B cell (primary cell): ENCODE measurements around the gene POC1B. TPM values are rescaled to one million over a fixed set of nuclear protein-coding genes. Genes with fewer than 3 reads are reported as not detected.
A peak's percentile ranks its signal among the peaks of the same experiment; 100 is the strongest.

Experiments used
- ATAC-seq: fragments of 200-7000 bp; cut with Tn5 transposase; one replicate; pipeline ENCODE4 v1.10.0; 2021; ENCODE audit warnings: low read depth, mild to moderate bottlenecking, moderate number of reproducible peaks, moderate library complexity
- CTCF ChIA-PET: fragments of 350-600 bp; sonication (Branson Sonifier 250); formaldehyde crosslinking; loops from one replicate; lab custom pipeline; 2021; ENCODE audit warnings: antibody characterized with exemption, inconsistent platforms; lab: Charles Lee
- POLR2A ChIA-PET: fragments of 350-600 bp; sonication (Branson Sonifier 250); formaldehyde crosslinking; loops from one replicate; lab custom pipeline; 2021; ENCODE audit warnings: antibody characterized with exemption; lab: Charles Lee
- DNase-seq: peaks from one replicate; pipeline ENCODE4 v3.0.0; 2013
- H2AFZ ChIP-seq: 2 replicates; pipeline ENCODE4 v1.6.1; 2012; ENCODE audit warnings: mild to moderate bottlenecking, low read depth, low read length; ENCODE audit not compliant: insufficient read depth, poor library complexity, severe bottlenecking
- H3K27ac ChIP-seq, 2 donors: 1 replicate in 1 of 2; 2 replicates in 1 of 2; pipeline ENCODE4 v1.5.1; 2012 to 2013; ENCODE audit warnings: low read length in 2 of 2, mild to moderate bottlenecking in 2 of 2, moderate library complexity in 1 of 2
- H3K27me3 ChIP-seq, 4 experiments: fragments of 200-600 bp in 1 of 4; sonication (generic) in 1 of 4; replicated peaks in 1 of 4; 1 replicate in 2 of 4; 2 replicates in 2 of 4; pipeline versions ENCODE4 v1.6.1 to v1.7.0; 2013 to 2016; ENCODE audit warnings: low read length in 3 of 4, mild to moderate bottlenecking in 2 of 4, mixed read lengths in 1 of 4, moderate library complexity in 1 of 4; ENCODE audit not compliant: insufficient read depth in 4 of 4, control insufficient read depth in 3 of 4; ENCODE audit errors: control extremely low read depth in 1 of 4
- H3K36me3 ChIP-seq, 2 experiments: replicated peaks in 1 of 2; 1 replicate in 1 of 2; 2 replicates in 1 of 2; pipeline versions ENCODE4 v1.6.1 to v1.7.1; 2013; ENCODE audit warnings: low read length in 1 of 2; ENCODE audit not compliant: insufficient read depth in 2 of 2, control insufficient read depth in 1 of 2; ENCODE audit errors: control extremely low read depth in 1 of 2, extremely low read depth in 1 of 2
- H3K4me1 ChIP-seq, 2 donors: fragments of 200-600 bp in 1 of 2; sonication (generic) in 1 of 2; 1 replicate in 1 of 2; 2 replicates in 1 of 2; pipeline versions ENCODE4 v1.5.1 to v1.6.1; 2013 to 2017; ENCODE audit warnings: low read length in 2 of 2; ENCODE audit not compliant: control insufficient read depth in 2 of 2, insufficient read depth in 2 of 2
- H3K4me2 ChIP-seq: replicated peaks from 2 replicates; pipeline ENCODE3; 2012; ENCODE audit warnings: mild to moderate bottlenecking, low read depth, low read length; ENCODE audit not compliant: poor library complexity, severe bottlenecking
- H3K4me3 ChIP-seq, 5 experiments: fragments of 200-600 bp in 1 of 5; sonication (generic) in 1 of 5; 1 replicate in 3 of 5; 2 replicates in 2 of 5; pipeline versions ENCODE4 v1.5.1 to v1.7.0; 2011 to 2016; ENCODE audit warnings: low read length in 4 of 5, mild to moderate bottlenecking in 4 of 5, low read depth in 2 of 5, control low read depth in 1 of 5, moderate library complexity in 1 of 5; ENCODE audit not compliant: insufficient read depth in 1 of 5; ENCODE audit errors: control extremely low read depth in 1 of 5, extremely low read depth in 1 of 5
- H3K79me2 ChIP-seq: fragments of 200-600 bp; sonication (generic); one replicate; pipeline ENCODE4 v1.6.0; 2016; ENCODE audit warnings: low read length; ENCODE audit not compliant: control insufficient read depth, insufficient read depth
- H3K9ac ChIP-seq: fragments of 200-600 bp; sonication (generic); 2 replicates; pipeline ENCODE4 v1.6.1; 2017; ENCODE audit warnings: mild to moderate bottlenecking, low read length, moderate library complexity
- H3K9me3 ChIP-seq, 3 donors: one replicate each; pipeline versions ENCODE4 v1.6.1 to v1.7.1; 2013; ENCODE audit warnings: low read length in 2 of 3; ENCODE audit not compliant: control insufficient read depth in 2 of 3, insufficient read depth in 1 of 3; ENCODE audit errors: control extremely low read depth in 1 of 3
- H4K20me1 ChIP-seq: 2 replicates; pipeline ENCODE4 v1.6.0; 2012; ENCODE audit warnings: mild to moderate bottlenecking, low read length; ENCODE audit not compliant: insufficient read depth, control insufficient read depth, poor library complexity, severe bottlenecking
- H3K27ac Mint-ChIP-seq: one replicate; pipeline ENCODE4 v1.8.0; 2021; ENCODE audit warnings: mixed read lengths
- H3K27me3 Mint-ChIP-seq: one replicate; pipeline ENCODE4 v1.8.0; 2021; ENCODE audit warnings: mixed read lengths
- H3K4me1 Mint-ChIP-seq: one replicate; pipeline ENCODE4 v1.8.0; 2021; ENCODE audit warnings: mixed read lengths
- H3K4me3 Mint-ChIP-seq: one replicate; pipeline ENCODE4 v1.8.0; 2021; ENCODE audit warnings: mixed read lengths
- H3K9me3 Mint-ChIP-seq: one replicate; pipeline ENCODE4 v1.8.0; 2022; ENCODE audit warnings: mixed read lengths; ENCODE audit not compliant: insufficient read depth
- EZH2 ChIP-seq: IDR thresholded peaks from 2 replicates; pipeline ENCODE4 v1.6.1; 2012; ENCODE audit warnings: borderline replicate concordance, low read depth, mild to moderate bottlenecking, moderate library complexity, low read length; ENCODE audit not compliant: insufficient read depth, poor library complexity, severe bottlenecking
- WGBS: methylation state at CpG from one replicate; pipeline ENCODE4 v1.1.5; 2013; ENCODE audit warnings: missing lambda C conversion rate; ENCODE audit not compliant: insufficient coverage; 5-methylcytosine and 5-hydroxymethylcytosine counted together
- intact Hi-C: fragments of 100-400 bp; cut with micrococcal nuclease; formaldehyde crosslinking; loops from one replicate; pipeline ENCODE4 v1.10.0; 2022
- polyA plus RNA-seq: library from polyadenylated mRNA; depleted of rRNA; stranded (reverse); fragments of >200 nt; gene quantifications from 2 replicates; pipeline ENCODE4 v1.2.3, GENCODE V29; 2012
- total RNA-seq, 2 donors: library from RNA; stranded (reverse); fragments of 120-200 nt in 1 of 2; gene quantifications; 1 replicate in 1 of 2; 2 replicates in 1 of 2; pipeline versions ENCODE4 v1.2.3 to v1.2.4, GENCODE V29; 2013 to 2022
- TF ChIP-seq, protein P1 (sequence below): fragments of 200-600 bp; IDR thresholded peaks from one replicate; pipeline ENCODE4 v1.8.0; 2022; ENCODE audit warnings: antibody characterized with exemption, mild to moderate bottlenecking

The POC1B gene
- total and polyA plus RNA-seq, 2 donors (not counting 1 experiment from before 2014, with no cell fraction given), result 12.0 to 39.5 TPM

DNA sequence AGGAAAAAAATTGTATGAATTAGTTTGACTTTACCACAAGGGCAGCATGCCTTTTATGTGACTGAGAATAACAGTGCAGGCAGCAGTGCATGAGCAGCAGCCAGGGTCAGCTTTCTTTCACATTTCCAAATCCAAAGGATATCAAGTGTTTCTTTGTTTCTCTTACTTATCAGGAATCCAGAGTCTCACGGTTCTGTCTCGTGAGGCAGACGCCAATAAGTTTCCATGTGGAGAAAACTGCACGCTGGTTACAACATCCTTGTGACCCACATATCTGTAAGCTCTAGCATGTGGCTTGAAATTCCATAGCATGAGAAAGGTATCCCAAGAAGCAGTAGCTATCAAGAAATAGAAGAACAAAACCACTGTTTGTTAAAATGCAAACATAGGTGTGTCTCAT, 28.8 kb downstream of the POC1B start:
- H3K4me1 ChIP-seq, result peaks cover 34 to 36% of the 10 kb centered on the region in 2 donors
- peaks cover 0 to 9% of the 10 kb centered on the region in 2 experiments for H3K36me3 ChIP-seq
- no peak overlapping the region for H3K27ac ChIP-seq
- no peaks in the 10 kb centered on the region for H3K9me3 ChIP-seq
- peaks cover 23% of the 10 kb centered on the region for H3K79me2 ChIP-seq
- Mint-ChIP-seq H3K4me1 (peaks cover 33% of the 10 kb centered on the region), H3K9me3 (no peaks in the 10 kb centered on the region), H3K4me3 (no peak overlapping the region), H3K27ac (no peak overlapping the region), H3K27me3 (no peaks in the 10 kb centered on the region)
- ChIA-PET POLR2A (no interaction called here), CTCF (interaction anchor here (0.8 to 1.2 kb wide), 3 partner anchors 29 to 479 kb away, joined by 3 read pairs; no protein-coding TSS in a partner anchor)
- ATAC-seq (no peak), DNase-seq (no peak)
- no peak overlapping the region for H3K4me3 ChIP-seq
- WGBS, result 96% methylated on average over 4 of the region's 4 CpGs
- H3K27me3 ChIP-seq, result no peaks in the 10 kb centered on the region
- intact Hi-C loops, result no loop called here
- H3K9ac ChIP-seq, result no peak overlapping the region
- H2AFZ ChIP-seq, result no peak overlapping the region
- H3K4me2 ChIP-seq, result no peak overlapping the region
- no peaks in the 10 kb centered on the region for H4K20me1 ChIP-seq
- TF ChIP-seq EZH2, result no peak
- TF ChIP-seq, protein P1, sequence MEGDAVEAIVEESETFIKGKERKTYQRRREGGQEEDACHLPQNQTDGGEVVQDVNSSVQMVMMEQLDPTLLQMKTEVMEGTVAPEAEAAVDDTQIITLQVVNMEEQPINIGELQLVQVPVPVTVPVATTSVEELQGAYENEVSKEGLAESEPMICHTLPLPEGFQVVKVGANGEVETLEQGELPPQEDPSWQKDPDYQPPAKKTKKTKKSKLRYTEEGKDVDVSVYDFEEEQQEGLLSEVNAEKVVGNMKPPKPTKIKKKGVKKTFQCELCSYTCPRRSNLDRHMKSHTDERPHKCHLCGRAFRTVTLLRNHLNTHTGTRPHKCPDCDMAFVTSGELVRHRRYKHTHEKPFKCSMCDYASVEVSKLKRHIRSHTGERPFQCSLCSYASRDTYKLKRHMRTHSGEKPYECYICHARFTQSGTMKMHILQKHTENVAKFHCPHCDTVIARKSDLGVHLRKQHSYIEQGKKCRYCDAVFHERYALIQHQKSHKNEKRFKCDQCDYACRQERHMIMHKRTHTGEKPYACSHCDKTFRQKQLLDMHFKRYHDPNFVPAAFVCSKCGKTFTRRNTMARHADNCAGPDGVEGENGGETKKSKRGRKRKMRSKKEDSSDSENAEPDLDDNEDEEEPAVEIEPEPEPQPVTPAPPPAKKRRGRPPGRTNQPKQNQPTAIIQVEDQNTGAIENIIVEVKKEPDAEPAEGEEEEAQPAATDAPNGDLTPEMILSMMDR, result no peak

DNA sequence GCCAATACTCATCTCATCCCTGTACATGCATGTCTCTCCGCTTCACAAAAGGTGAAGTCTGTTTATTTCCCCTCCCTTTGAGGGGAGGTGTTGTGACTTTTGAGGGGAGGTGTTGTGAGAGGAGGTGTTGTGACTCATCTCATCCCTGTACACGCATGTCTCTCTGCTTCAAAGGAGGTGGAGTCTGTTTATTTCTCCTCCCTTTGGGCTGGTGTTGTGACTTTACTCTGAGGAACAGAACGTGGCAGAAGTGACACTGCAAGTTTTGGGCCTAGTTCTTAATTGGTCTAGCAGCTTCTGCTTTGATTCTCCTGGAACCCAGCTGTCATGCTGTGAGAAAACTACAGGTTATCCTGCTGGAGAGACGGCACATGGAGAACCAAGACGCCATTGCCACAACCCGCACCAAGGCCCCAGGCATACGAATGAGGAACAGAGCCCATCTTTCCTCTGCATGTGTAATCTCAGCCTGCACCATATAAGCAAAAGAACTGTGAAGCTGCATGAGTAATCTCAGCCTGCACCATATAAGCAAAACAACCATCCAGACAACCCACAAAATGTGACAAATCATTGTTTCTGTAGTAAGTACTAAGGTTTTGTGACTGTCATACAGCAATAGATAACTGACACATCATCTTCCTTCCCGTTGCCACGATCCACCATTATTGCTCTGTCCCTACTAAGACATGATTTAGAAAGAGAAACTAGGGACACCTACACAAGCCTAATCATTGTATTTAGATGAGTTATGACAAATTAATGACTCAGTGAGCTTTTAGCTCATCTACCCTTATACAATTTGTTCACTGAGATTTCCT, 31.2 kb downstream of the POC1B start:
- peaks cover 34 to 36% of the 10 kb centered on the region in 2 donors for H3K4me1 ChIP-seq
- ChIA-PET POLR2A (no interaction called here), CTCF (interaction anchor here (1.1 to 1.8 kb wide), 5 partner anchors 23 to 33 kb away, joined by 3 to 7 read pairs (median 3); partner anchors contain the start of gene GALNT4)
- H3K9ac ChIP-seq, result no peak overlapping the region
- no peaks in the 10 kb centered on the region for H3K27me3 ChIP-seq
- ATAC-seq, result peak; percentile 59
- Mint-ChIP-seq H3K27me3 (no peaks in the 10 kb centered on the region), H3K9me3 (no peaks in the 10 kb centered on the region), H3K4me1 (peaks cover 33% of the 10 kb centered on the region), H3K27ac (peak overlapping the region; percentile 71), H3K4me3 (peak overlapping the region; percentile 64)
- H3K36me3 ChIP-seq, result peaks cover 0 to 24% of the 10 kb centered on the region in 2 experiments
- H3K4me2 ChIP-seq, result peak overlapping the region; percentile 58
- no peaks in the 10 kb centered on the region for H4K20me1 ChIP-seq
- no peak overlapping the region for H3K4me3 ChIP-seq
- H2AFZ ChIP-seq, result peak overlapping the region; percentile 50
- peaks cover 19% of the 10 kb centered on the region for H3K79me2 ChIP-seq
- 60% methylated on average over 3 of the region's 9 CpGs for WGBS
- DNase-seq, result peak; percentile 25
- no peaks in the 10 kb centered on the region for H3K9me3 ChIP-seq
- H3K27ac ChIP-seq, result peak overlapping the region; percentile 45 to 59
- intact Hi-C loops, result no loop called here
- TF ChIP-seq, protein P1, result no peak
- TF ChIP-seq EZH2, result no peak
